GM12878 (cell line): ENCODE measurements around the gene RGL1. TPM values are rescaled to one million over a fixed set of nuclear protein-coding genes. Genes with fewer than 3 reads are reported as not detected.

Experiments
- ATAC-seq: fragments of 200-7000 bp; cut with Tn5 transposase; 3 replicates; pipeline ENCODE4 v1.9.1; 2020; ENCODE audit warnings: mild to moderate bottlenecking, moderate library complexity
- BruUV-seq: library from RNA; stranded (reverse); fragments of 400-500 nt; replicated peaks from 2 replicates; lab custom pipeline; 2021; lab: Mats Ljungman, UMichigan
- CTCF ChIA-PET: fragments of 300-600 bp; sonication (Branson Sonifier 250); formaldehyde crosslinking; extraction: SDS; loops from one replicate; lab custom pipeline; 2021; ENCODE audit warnings: inconsistent platforms; lab: Yijun Ruan, JAX
- POLR2A ChIA-PET: fragments of 350-600 bp; formaldehyde crosslinking; extraction: SDS; loops from one replicate; lab custom pipeline; 2021; ENCODE audit warnings: inconsistent platforms; lab: Charles Lee
- RAD21 ChIA-PET: fragments of 300-600 bp; sonication (Branson Sonifier 250); formaldehyde crosslinking; loops from one replicate; lab custom pipeline; 2023; ENCODE audit warnings: antibody characterized with exemption; ENCODE audit not compliant: unreplicated experiment; lab: Charles Lee
- SMC1A ChIA-PET: fragments of 300-600 bp; sonication (Branson Sonifier 250); formaldehyde crosslinking; loops from one replicate; lab custom pipeline; 2023; ENCODE audit not compliant: unreplicated experiment, uncharacterized antibody; lab: Charles Lee
- DNase-seq: peaks from one replicate; pipeline ENCODE4 v3.0.0-alpha.2; 2011; ENCODE audit warnings: low read depth, low spot score
- FAIRE-seq: peaks from 3 replicates; lab custom pipeline; 2011; peaks lifted over from hg19 to GRCh38; lab: Jason Lieb, UNC
- H2AFZ ChIP-seq: 2 replicates; pipeline ENCODE4 v1.6.0; 2011; ENCODE audit warnings: low read depth, low read length, control low read depth; ENCODE audit not compliant: control insufficient read depth
- H3K27ac ChIP-seq: 2 replicates; pipeline ENCODE4 v1.5.1; 2011; ENCODE audit warnings: control low read depth; ENCODE audit not compliant: control insufficient read depth, insufficient read depth
- H3K27me3 ChIP-seq, 2 experiments: replicated peaks in 1 of 2; 2 replicates each; pipeline versions ENCODE4 v1.6.0 to v1.6.1; 2011; ENCODE audit warnings: low read length in 1 of 2; ENCODE audit not compliant: control insufficient read depth in 2 of 2, insufficient read depth in 2 of 2
- H3K36me3 ChIP-seq, 2 experiments: 2 replicates each; pipeline ENCODE4 v1.5.1; 2011; ENCODE audit warnings: low read length in 1 of 2; ENCODE audit not compliant: control insufficient read depth in 2 of 2, insufficient read depth in 2 of 2
- H3K4me1 ChIP-seq: 2 replicates; pipeline ENCODE4 v1.6.1; 2011; ENCODE audit warnings: mild to moderate bottlenecking, low read length, moderate library complexity, mixed read lengths; ENCODE audit not compliant: control insufficient read depth, insufficient read depth
- H3K4me2 ChIP-seq: 2 replicates; pipeline ENCODE4 v1.6.0; 2011; ENCODE audit warnings: control low read depth; ENCODE audit not compliant: control insufficient read depth, insufficient read depth
- H3K4me3 ChIP-seq: fragments of 200-600 bp; sonication (generic); 2 replicates; pipeline ENCODE4 v1.5.1; 2016
- H3K79me2 ChIP-seq: 2 replicates; pipeline ENCODE4 v1.6.0; 2011; ENCODE audit warnings: low read length; ENCODE audit not compliant: control insufficient read depth, insufficient read depth
- H3K9ac ChIP-seq: 2 replicates; pipeline ENCODE4 v1.8.0; 2011; ENCODE audit warnings: low read length, control low read depth, mixed read lengths; ENCODE audit not compliant: control insufficient read depth, insufficient read depth
- H3K9me3 ChIP-seq: replicated peaks from 3 replicates; pipeline ENCODE4 v1.5.1; 2011; ENCODE audit warnings: mild to moderate bottlenecking, low read length; ENCODE audit not compliant: control insufficient read depth, insufficient read depth
- H4K20me1 ChIP-seq: 2 replicates; pipeline ENCODE4 v1.6.0; 2011; ENCODE audit not compliant: control insufficient read depth, insufficient read depth
- BCL11A ChIP-seq: IDR thresholded peaks from 2 replicates; pipeline ENCODE4 v1.6.1; 2011; ENCODE audit warnings: low read depth, low read length
- CBX3 ChIP-seq: fragments of 200-600 bp; sonication (generic); IDR thresholded peaks from 2 replicates; pipeline ENCODE4 v1.6.1; 2016; ENCODE audit warnings: low read depth, borderline replicate concordance
- CEBPB ChIP-seq, 2 experiments: fragments of 150-350 bp in 1 of 2; IDR thresholded peaks; 2 replicates each; pipeline ENCODE4 v1.6.1; 2012 to 2014; ENCODE audit warnings: low read depth in 2 of 2, low read length in 2 of 2, borderline replicate concordance in 1 of 2, inconsistent platforms in 1 of 2
- FOXM1 ChIP-seq: IDR thresholded peaks from 2 replicates; pipeline ENCODE4 v1.6.1; 2012; ENCODE audit warnings: low read depth, mild to moderate bottlenecking, inconsistent platforms, low read length, moderate library complexity
- HCFC1 ChIP-seq: fragments of 150-350 bp; IDR thresholded peaks from 2 replicates; pipeline ENCODE4 v1.6.1; 2014; ENCODE audit warnings: low read length
- HDAC2 ChIP-seq: fragments of 200-600 bp; sonication (generic); IDR thresholded peaks from 2 replicates; pipeline ENCODE4 v1.6.1; 2017
- HDGF ChIP-seq: fragments of 450-650 bp; IDR thresholded peaks from 2 replicates; pipeline ENCODE4 v1.6.1; 2016; ENCODE audit warnings: antibody characterized with exemption
- IKZF2 ChIP-seq, 2 experiments: fragments of 450-650 bp; IDR thresholded peaks; 2 replicates each; pipeline ENCODE4 v1.6.1; 2017; ENCODE audit warnings: mild to moderate bottlenecking in 2 of 2, moderate library complexity in 2 of 2
- IRF4 ChIP-seq: IDR thresholded peaks from 2 replicates; pipeline ENCODE4 v1.6.1; 2011; ENCODE audit warnings: low read depth, low read length
- NFIC ChIP-seq: IDR thresholded peaks from 2 replicates; pipeline ENCODE4 v1.6.1; 2012; ENCODE audit warnings: low read depth, mild to moderate bottlenecking, inconsistent platforms, low read length, moderate library complexity
- NR2C2 ChIP-seq: IDR thresholded peaks from 2 replicates; pipeline ENCODE4 v1.6.1; 2011; ENCODE audit warnings: borderline replicate concordance, low read depth; ENCODE audit not compliant: control insufficient read depth, insufficient read length
- NR2F1 ChIP-seq: fragments of 450-650 bp; conservative IDR thresholded peaks from 2 replicates; pipeline ENCODE4 v1.6.1; 2017; ENCODE audit warnings: mild to moderate bottlenecking
- PML ChIP-seq: IDR thresholded peaks from 2 replicates; pipeline ENCODE4 v1.6.1; 2012; ENCODE audit warnings: low read length, inconsistent platforms
- POU2F2 ChIP-seq: IDR thresholded peaks from 3 replicates; pipeline ENCODE4 v1.6.1; 2011; ENCODE audit warnings: low read depth, mild to moderate bottlenecking, low read length, borderline replicate concordance
- RAD21 ChIP-seq: IDR thresholded peaks from 2 replicates; pipeline ENCODE4 v1.6.1; 2011; ENCODE audit warnings: mild to moderate bottlenecking, low read depth, low read length, moderate library complexity; ENCODE audit not compliant: insufficient read depth
- RBBP5 ChIP-seq: fragments of 200-600 bp; sonication (generic); conservative IDR thresholded peaks from 2 replicates; pipeline ENCODE4 v1.6.1; 2016
- SREBF2 ChIP-seq: IDR thresholded peaks from 2 replicates; pipeline ENCODE4 v1.6.1; 2012; ENCODE audit warnings: mild to moderate bottlenecking, low read length
- SUPT20H ChIP-seq: IDR thresholded peaks from 2 replicates; pipeline ENCODE4 v1.6.1; 2011; ENCODE audit warnings: low read depth, mild to moderate bottlenecking, low read length, moderate library complexity, borderline replicate concordance; ENCODE audit not compliant: control insufficient read depth
- TARDBP ChIP-seq: IDR thresholded peaks from 2 replicates; pipeline ENCODE4 v1.6.1; 2016; ENCODE audit warnings: borderline replicate concordance
- YY1 ChIP-seq: IDR thresholded peaks from 2 replicates; pipeline ENCODE4 v1.6.1; 2011; ENCODE audit warnings: low read depth, mild to moderate bottlenecking, low read length
- ZBED1 ChIP-seq: IDR thresholded peaks from 2 replicates; pipeline ENCODE4 v1.6.1; 2016; ENCODE audit warnings: borderline replicate concordance
- ZNF24 ChIP-seq: fragments of 450-650 bp; IDR thresholded peaks from 2 replicates; pipeline ENCODE4 v1.6.1; 2017; ENCODE audit warnings: antibody characterized with exemption, mild to moderate bottlenecking
- ZNF274 ChIP-seq: IDR thresholded peaks from one replicate; pipeline ENCODE4 v1.8.0; 2011; ENCODE audit not compliant: insufficient read length, insufficient read depth
- WGBS: methylation state at CpG from one replicate; pipeline ENCODE4 v1.1.6; 2016; ENCODE audit warnings: low lambda C conversion rate; ENCODE audit not compliant: insufficient replicate concordance, insufficient coverage; ENCODE audit errors: missing lambda C conversion rate; 5-methylcytosine and 5-hydroxymethylcytosine counted together
- in situ Hi-C: fragments of 300-500 bp; cut with MboI; formaldehyde crosslinking; loops from 9 replicates; pipeline ENCODE4 v1.14.3; 2018; ENCODE audit warnings: mixed read lengths
- intact Hi-C: fragments of 100-400 bp; cut with micrococcal nuclease; formaldehyde crosslinking; loops from one replicate; pipeline ENCODE4 v1.14.2; 2022; ENCODE audit not compliant: unreplicated experiment
- polyA plus RNA-seq, 11 experiments: library from polyadenylated mRNA; depleted of rRNA in 4 of 11; unstranded in 6 of 11; stranded (reverse) in 5 of 11; fragments of >200 nt; fragmentation: Nextera tagmentation in 4 of 11; fragmentation: Illumina TruSeq in 1 of 11; extraction: Ambion mirVana in 4 of 11; extraction: Trizol in 1 of 11; gene quantifications; 1 replicate in 1 of 11; 2 replicates in 10 of 11; pipeline versions ENCODE4 v1.2.1 to v1.2.3, GENCODE V29; 2011 to 2016; ENCODE audit warnings: inconsistent platforms in 2 of 11, missing spikeins in 2 of 11, low read depth in 1 of 11
- total RNA-seq, 4 experiments: library from RNA; depleted of rRNA in 3 of 4; stranded (reverse); fragments of >200 nt in 3 of 4; fragmentation: Illumina TruSeq in 1 of 4; extraction: Trizol in 1 of 4; gene quantifications; 2 replicates each; pipeline versions ENCODE4 v1.2.1 to v1.2.3, GENCODE V29; 2013 to 2021
- TF ChIP-seq, protein P1 (sequence below): IDR thresholded peaks from 2 replicates; pipeline ENCODE4 v1.6.1; 2011; ENCODE audit warnings: mild to moderate bottlenecking, low read depth, low read length, moderate library complexity; ENCODE audit not compliant: insufficient replicate concordance

Gene RGL1
- total and polyA plus RNA-seq, 10 of the 15 experiments (the other 5 are each of a cell fraction or from before 2014, with no cell fraction given), result 8.1 to 25.0 (median 19.0) TPM

DNA sequence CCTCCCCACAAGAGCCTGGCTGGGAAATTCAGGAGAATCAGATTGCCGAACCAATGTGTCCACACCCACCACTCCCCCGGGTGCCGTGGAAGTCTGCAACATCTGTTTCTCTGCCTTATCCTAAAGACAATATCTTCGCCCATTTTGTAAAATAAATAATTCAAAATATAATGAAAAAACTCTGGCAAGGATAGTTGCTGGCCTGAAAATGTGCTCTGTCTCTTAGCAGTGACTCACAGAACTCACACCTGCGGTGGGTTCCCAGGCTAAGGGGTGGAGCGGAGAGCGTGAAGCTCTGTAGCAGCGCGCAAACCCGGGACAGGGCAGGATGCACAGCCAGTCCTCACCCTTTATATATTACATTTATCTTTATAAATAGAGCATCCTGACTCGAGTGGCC lies 132.7 kb downstream of the RGL1 start:
- CTCF ChIA-PET, result interaction anchor here (0.6 to 1.3 kb wide), 2 partner anchors 22 to 43 kb away, joined by 4 to 5 read pairs; no protein-coding TSS in a partner anchor
- no peak overlapping the region for H3K4me2 ChIP-seq

DNA sequence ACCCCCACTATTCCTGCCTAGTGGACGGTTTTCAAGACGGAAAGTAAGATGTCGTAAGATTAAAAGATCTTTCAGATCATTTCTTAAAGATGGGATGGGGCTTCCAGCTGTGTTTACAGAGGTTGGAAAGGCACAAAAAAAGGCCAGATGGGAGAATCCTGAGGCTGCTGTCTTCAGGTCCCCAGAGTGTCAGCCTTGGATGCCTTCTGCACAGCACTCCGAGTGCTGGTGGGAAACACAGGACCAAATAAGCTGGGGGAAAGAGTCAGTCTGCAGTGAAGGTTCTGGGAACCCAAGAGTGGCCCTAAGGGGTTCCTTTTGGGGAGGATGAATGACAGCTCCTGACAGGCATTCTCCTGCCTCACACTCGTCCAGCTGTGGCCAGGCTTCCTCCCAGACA lies 136.1 kb downstream of the RGL1 start:
- no peak for DNase-seq
- WGBS, result 31% methylated on average over 5 of the region's 5 CpGs
- Histone ChIP-seq H3K79me2 (no peaks in the 10 kb centered on the region), H4K20me1 (no peaks in the 10 kb centered on the region), H3K27ac (no peak overlapping the region), H3K4me2 (no peak overlapping the region), H3K9me3 (no peaks in the 10 kb centered on the region), H3K4me3 (no peak overlapping the region), H3K36me3 (no peaks in the 10 kb centered on the region), H3K4me1 (0 out of 2 replicates have a peak, but pooled peaks cover 3% of the 10 kb centered on the region), H3K9ac (no peak overlapping the region), H3K27me3 (no peaks in the 10 kb centered on the region), H2AFZ (no peak overlapping the region)
- in situ Hi-C loops, result no loop called here
- BruUV-seq, result no TSS peak
- no peak for FAIRE-seq
- CTCF ChIA-PET, result interaction anchor here (1.2 to 2.0 kb wide), 2 partner anchors 14 to 25 kb away, joined by 3 to 5 read pairs; no protein-coding TSS in a partner anchor
- SMC1A ChIA-PET, result interaction anchor here (1.0 to 4.1 kb wide), 7 partner anchors 8 to 286 kb away, joined by 3 to 27 read pairs (median 4); no protein-coding TSS in a partner anchor
- POLR2A ChIA-PET, result no interaction called here
- RAD21 ChIA-PET, result interaction anchor here (3.0 kb wide), 1 partner anchor 25 kb away, joined by 13 read pairs; no protein-coding TSS in a partner anchor
- no peak for ATAC-seq
- intact Hi-C loops, result no loop called here
- no peak for TF ChIP-seq HDAC2
- no peak for TF ChIP-seq CBX3
- TF ChIP-seq IRF4, result no peak
- TF ChIP-seq SUPT20H, result no peak
- no peak for TF ChIP-seq HCFC1
- no peak for TF ChIP-seq ZNF24
- TF ChIP-seq ZNF274, result no peak
- TF ChIP-seq RAD21, result no peak
- no peak for TF ChIP-seq PML
- no peak for TF ChIP-seq IKZF2 (IDR thresholded peaks at IDR 0.05)
- no peak for TF ChIP-seq RBBP5
- TF ChIP-seq ZBED1, result no peak
- TF ChIP-seq TARDBP, result no peak
- no peak for TF ChIP-seq YY1
- TF ChIP-seq, protein P1, sequence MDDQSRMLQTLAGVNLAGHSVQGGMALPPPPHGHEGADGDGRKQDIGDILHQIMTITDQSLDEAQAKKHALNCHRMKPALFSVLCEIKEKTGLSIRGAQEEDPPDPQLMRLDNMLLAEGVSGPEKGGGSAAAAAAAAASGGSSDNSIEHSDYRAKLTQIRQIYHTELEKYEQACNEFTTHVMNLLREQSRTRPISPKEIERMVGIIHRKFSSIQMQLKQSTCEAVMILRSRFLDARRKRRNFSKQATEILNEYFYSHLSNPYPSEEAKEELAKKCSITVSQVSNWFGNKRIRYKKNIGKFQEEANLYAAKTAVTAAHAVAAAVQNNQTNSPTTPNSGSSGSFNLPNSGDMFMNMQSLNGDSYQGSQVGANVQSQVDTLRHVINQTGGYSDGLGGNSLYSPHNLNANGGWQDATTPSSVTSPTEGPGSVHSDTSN, result no peak
- no peak for TF ChIP-seq CEBPB (IDR thresholded peaks at IDR 0.05; ENCODE audit: borderline replicate concordance in 1 of 2, low read depth in 2 of 2, low read length in 2 of 2)

More for the DNA sequence above, 132.7 kb downstream of the RGL1 start:
- no peak for FAIRE-seq
- no peak for TF ChIP-seq SREBF2
- TF ChIP-seq POU2F2, result no peak
- no peak for TF ChIP-seq FOXM1
- no peak for TF ChIP-seq NR2C2
- TF ChIP-seq NFIC, result no peak
- TF ChIP-seq BCL11A, result no peak
- no peak for TF ChIP-seq NR2F1
- TF ChIP-seq HDGF, result no peak
- ATAC-seq, result no peak
- H2AFZ ChIP-seq, result no peak overlapping the region
- no peaks in the 10 kb centered on the region for H3K79me2 ChIP-seq
- intact Hi-C loops (loop anchor here (2.0 kb wide), 1 partner anchor 51 kb away; no protein-coding TSS in a partner anchor), in situ Hi-C loops (no loop called here)
- H3K4me1 ChIP-seq, result no peaks in the 10 kb centered on the region
- no peaks in the 10 kb centered on the region for H3K27me3 ChIP-seq
- no peaks in the 10 kb centered on the region for H3K36me3 ChIP-seq
- WGBS, result 67% methylated on average over 11 of the region's 11 CpGs
- no peaks in the 10 kb centered on the region for H3K9me3 ChIP-seq
- no peak overlapping the region for H3K4me3 ChIP-seq
- DNase-seq, result no peak
- no TSS peak for BruUV-seq
- ChIA-PET SMC1A (no interaction called here), POLR2A (no interaction called here), RAD21 (interaction anchor here (1.3 kb wide), 1 partner anchor 80 kb away, joined by 3 read pairs; no protein-coding TSS in a partner anchor)
- H3K9ac ChIP-seq, result no peak overlapping the region
- H3K27ac ChIP-seq, result no peak overlapping the region
- H4K20me1 ChIP-seq, result no peaks in the 10 kb centered on the region
